SK-N-DZ (cell line): ENCODE data around the gene KLHL21.
A peak's percentile ranks its signal among the peaks of the same experiment; 100 is the strongest.
"Not testable (repeated sequence)": the region's sequence is repeated elsewhere in the genome, so short reads cannot be mapped to it uniquely, and the experiment has no call there.

Experiments used
- DNase-seq: peaks from one replicate; pipeline ENCODE4 v3.0.0-alpha.2; 2015; ENCODE audit warnings: low spot score

The KLHL21 gene

DNA sequence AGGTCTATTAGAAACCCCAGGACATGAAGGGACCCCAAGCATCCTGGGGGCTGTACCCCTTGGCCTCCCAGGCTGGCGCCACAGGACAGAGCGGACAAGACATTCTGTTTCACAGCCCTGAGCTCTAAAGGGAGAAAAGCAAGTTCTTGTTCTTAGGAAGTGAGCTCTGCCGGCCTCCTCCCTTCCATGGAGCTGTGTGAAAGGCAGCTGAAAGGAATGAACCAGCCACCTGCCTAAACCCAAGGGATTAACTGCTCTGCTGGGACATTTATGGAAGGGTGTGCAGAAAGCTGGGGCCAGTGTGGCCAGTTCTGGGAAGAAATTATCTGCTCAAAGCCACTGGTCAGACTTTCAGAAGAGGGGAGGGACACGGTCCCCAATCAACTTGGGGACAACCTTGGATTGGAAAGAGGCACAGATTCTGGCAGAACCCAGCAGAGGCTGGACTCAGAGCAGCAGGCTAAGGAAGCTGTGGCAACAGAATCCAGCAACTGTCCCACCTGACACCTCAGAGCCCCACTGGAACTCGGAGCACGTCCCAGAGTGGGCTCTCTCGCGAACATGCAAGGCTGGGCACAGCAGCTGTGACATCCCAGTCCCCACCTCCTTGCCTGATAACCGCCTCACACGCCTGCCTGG lies 2.1 kb downstream of the KLHL21 start:
- peak; percentile 27 for DNase-seq

GRCh38 chr1:6599991-6600390 lies 2.7 kb downstream of the KLHL21 start:
- not testable (repeated sequence) for DNase-seq

DNA sequence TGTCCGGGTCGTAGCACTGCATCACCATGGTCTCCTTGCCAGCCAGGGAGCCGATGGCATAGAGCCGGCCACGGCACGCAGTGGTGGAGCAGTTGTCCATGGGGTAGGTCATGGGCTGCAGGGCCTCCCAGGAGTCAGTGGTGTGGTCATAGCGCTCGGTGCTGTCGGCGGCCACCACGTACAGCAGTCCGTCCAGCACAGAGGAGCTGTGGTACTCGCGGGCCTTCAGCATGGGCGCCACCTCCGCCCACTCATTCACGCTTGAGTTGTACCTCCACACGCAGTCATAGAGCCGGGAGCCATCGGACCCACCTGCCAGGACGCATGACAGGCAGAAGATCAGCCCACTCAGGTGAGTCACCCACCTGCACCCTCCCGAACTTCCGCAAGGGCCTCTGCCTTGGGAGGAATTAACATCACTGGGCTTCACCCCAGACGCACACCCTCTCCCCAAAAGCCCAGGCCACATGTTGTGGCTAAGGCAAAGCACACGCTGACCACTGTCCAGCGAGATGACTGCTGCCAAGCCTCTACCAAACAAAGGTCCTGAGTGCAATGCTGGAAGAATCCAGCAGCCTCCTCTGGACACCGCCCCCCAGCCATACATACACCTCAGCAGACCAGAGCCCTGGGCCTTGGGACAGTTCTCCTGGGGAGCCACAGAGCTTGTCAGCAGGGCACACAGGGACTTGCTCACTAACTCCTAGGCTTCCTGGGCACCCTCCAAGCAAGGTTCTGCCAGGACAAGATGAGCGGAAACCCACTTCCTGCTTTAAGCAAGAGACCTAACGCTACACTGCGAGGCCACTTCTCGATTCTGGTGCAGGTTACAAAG lies 3.3 kb downstream of the KLHL21 start:
- no peak for DNase-seq

GRCh38 chr1:6597777-6598131 lies 4.9 kb downstream of the KLHL21 start:
- DNase-seq, result no peak

DNA sequence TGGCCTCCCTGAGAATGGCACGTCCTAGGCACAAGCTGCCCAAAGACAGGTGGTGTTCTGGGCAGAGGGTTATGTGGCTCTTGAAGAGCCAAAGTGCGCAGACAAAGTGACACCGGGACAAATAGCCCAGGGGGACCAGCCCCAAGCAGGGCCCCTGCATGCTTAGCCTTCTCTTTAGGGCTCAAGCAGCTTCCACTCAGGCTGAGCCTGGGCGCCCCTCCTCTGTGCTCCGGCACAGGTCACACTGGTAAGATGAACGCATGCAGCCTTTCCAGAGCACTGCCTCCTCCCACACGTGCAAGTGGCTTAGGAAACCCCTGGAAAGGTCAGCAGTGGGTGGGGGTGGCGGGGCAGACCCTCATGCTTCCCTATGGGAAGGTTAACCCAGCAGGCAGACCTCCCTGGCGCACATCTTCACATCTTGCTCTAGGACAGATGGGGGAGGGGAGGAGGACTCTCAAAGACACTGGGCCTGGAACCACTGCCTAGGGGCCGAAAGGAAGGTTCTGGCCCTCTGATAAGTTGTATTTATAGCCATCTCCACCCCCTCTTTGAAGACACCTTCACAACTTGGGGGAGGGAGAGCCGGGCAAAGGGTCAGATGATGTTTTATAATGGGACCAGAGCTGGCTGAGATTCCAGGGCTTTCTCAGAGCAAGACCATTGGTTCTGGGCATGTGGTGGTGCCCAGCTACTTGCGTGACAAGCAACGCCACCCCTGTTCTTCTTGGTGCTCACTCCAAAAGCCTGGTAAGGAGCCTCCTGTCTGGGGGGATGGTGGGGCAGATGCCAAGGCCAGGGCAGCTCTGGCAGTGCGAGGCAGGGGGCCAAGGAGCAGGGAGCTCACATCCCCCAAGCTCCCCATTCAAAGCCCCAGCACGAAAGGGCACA lies 5.5 kb downstream of the KLHL21 start:
- DNase-seq, result no peak

DNA sequence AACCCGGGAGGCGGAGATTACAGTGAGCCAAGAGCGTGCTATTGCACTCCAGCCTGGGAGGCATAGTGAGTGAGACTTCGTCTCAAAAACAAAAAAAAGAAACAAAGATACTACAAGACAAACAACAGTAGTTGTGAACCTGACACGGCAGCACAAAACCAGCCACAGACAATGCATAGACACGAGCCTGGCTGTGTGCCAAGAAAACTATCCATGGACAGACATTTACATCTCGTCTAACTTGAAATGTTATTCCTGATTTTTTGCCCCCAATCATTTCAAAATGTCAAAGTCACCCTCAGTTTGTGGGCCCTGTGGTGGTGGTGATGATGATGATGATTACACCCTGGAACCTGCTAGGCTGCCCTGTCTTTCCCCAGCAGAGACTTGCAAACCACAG lies 6.3 kb downstream of the KLHL21 start:
- no peak for DNase-seq

GRCh38 chr1:6594977-6595740 lies 7.5 kb downstream of the KLHL21 start:
- no peak for DNase-seq

- no peak for DNase-seq
Measured at GRCh38 chr1:6593810-6594209, 8.9 kb downstream of the KLHL21 start.

GRCh38 chr1:6592865-6593593 lies 9.6 kb downstream of the KLHL21 start:
- no peak for DNase-seq

- DNase-seq, result no peak
Measured at GRCh38 chr1:6592441-6592840, 10.2 kb downstream of the KLHL21 start.

DNA sequence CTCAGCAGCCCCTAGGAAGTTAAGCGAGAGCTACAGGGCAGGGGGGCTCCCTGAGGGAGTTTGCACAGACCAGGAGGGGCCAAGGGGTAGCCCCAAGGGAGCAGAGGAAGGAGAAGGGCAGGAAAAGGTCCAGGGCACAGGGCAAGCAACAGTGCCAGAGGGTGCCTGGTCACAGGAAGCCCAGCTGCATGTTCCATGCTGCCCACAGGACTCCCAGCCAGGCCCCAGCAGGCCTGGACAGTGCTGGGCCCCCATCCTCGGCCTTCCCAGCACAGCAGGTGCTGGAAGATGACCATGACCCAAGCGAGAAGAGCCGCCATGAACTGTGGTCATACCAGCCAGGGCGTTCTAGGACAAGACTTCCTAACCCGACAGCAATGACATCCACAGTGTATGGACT lies 11.0 kb downstream of the KLHL21 start:
- no peak for DNase-seq

- no peak for DNase-seq
Measured at GRCh38 chr1:6591222-6591621, 11.4 kb downstream of the KLHL21 start.

- DNase-seq, result no peak
Measured at GRCh38 chr1:6590046-6590445, 12.6 kb downstream of the KLHL21 start.

GRCh38 chr1:6588893-6589520 lies 13.7 kb downstream of the KLHL21 start:
- no peak for DNase-seq

DNA sequence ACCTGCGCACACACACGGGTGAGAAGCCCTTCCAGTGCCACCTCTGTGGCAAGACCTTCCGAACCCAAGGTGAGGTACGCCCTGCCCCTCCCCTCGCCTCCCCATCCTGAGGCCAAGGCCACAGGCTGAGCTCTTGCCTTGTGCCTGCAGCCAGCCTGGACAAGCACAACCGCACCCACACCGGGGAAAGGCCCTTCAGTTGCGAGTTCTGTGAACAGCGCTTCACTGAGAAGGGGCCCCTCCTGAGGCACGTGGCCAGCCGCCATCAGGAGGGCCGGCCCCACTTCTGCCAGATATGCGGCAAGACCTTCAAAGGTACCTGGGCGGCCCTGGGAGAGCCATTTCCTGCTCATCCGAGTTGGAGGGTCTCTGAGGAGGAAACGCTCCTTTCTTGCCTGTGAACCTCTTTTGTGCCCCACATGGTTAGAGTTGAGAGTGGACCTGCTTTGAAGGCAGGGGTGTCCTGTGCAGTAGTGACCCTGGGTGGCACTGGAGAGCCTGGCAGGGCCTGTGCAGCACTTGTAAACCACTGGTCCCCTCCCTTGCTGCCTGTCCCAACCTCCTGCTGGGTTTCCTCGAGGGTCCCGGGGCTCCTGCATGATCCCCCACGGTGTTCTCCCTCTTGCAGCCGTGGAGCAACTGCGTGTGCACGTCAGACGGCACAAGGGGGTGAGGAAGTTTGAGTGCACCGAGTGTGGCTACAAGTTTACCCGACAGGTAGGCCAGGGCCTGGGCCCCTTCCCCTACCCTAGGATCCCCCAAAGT lies 14.4 kb downstream of the KLHL21 start:
- DNase-seq, result no peak

- no peak for DNase-seq
Measured at GRCh38 chr1:6587261-6588005, 15.2 kb downstream of the KLHL21 start.

GRCh38 chr1:6586404-6586816 lies 16.3 kb downstream of the KLHL21 start:
- no peak for DNase-seq

DNA sequence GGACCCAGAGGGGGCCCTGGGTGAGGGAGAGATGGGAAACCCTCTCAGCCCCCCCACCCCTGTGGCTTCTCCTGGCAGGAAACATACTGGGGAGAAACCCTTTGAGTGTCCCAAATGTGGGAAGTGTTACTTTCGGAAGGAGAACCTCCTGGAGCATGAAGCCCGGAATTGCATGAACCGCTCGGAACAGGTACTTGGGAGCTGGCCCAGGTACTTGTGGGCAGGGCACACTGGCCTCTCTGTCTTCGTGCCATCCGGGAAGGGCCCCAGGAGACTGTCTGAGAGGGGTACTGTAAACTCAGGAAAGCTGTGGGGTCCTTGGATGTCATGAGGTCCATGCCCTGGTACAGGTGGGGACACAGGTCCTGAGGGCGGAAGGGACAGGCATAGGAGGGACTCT lies 16.8 kb downstream of the KLHL21 start:
- DNase-seq, result no peak
